GM18505 (cell line): ENCODE results near the gene GNRHR.
"Not testable (repeated sequence)": the region's sequence is repeated elsewhere in the genome, so short reads cannot be mapped to it uniquely, and the experiment has no call there.

ENCODE experiments used
- ATAC-seq: cut with Tn5 transposase; IDR thresholded peaks from one replicate; pipeline ENCODE4 v1.9.1; 2021; ENCODE audit not compliant: unreplicated experiment
- POLR2A ChIP-seq: IDR thresholded peaks from 4 replicates; pipeline ENCODE4 v1.6.1; 2011; ENCODE audit warnings: borderline replicate concordance; ENCODE audit not compliant: insufficient read depth, insufficient read length; ENCODE audit errors: extremely low read depth

GNRHR gene

GRCh38 chr4:67754288-67754687 is at the start of gene GNRHR:
TSS of gene GNRHR (minus strand) at chr4:67754388. CDS start at chr4:67754335, 53 bp downstream.
- no peak for TF ChIP-seq POLR2A
- ATAC-seq = no peak

GRCh38 chr4:67796810-67797209 is 42.6 kb upstream of the GNRHR start:
- ATAC-seq = no peak
- TF ChIP-seq POLR2A = no peak

- TF ChIP-seq POLR2A = no peak
- no peak for ATAC-seq
Observed at GRCh38 chr4:67790721-67791120, 36.5 kb upstream of the GNRHR start.

GRCh38 chr4:67787311-67787710 is 33.1 kb upstream of the GNRHR start:
- no peak for ATAC-seq
- no peak for TF ChIP-seq POLR2A

GRCh38 chr4:67785528-67785927 is 31.3 kb upstream of the GNRHR start:
- TF ChIP-seq POLR2A = no peak

GRCh38 chr4:67779631-67780030 is 25.4 kb upstream of the GNRHR start:
- TF ChIP-seq POLR2A = no peak
- no peak for ATAC-seq

More at GRCh38 chr4:67785528-67785927, 31.3 kb upstream of the GNRHR start:
- ATAC-seq = no peak

GRCh38 chr4:67776746-67777145 is 22.6 kb upstream of the GNRHR start:
- no peak for ATAC-seq
- TF ChIP-seq POLR2A = no peak

- TF ChIP-seq POLR2A = no peak
- no peak for ATAC-seq
Observed at GRCh38 chr4:67770422-67770821, 16.2 kb upstream of the GNRHR start.

GRCh38 chr4:67765928-67766327 is 11.7 kb upstream of the GNRHR start:
- TF ChIP-seq POLR2A = no peak
- ATAC-seq = no peak

- ATAC-seq = no peak
- TF ChIP-seq POLR2A = no peak
Observed at GRCh38 chr4:67765401-67765800, 11.2 kb upstream of the GNRHR start.

GRCh38 chr4:67764183-67764582 is 10.0 kb upstream of the GNRHR start:
- ATAC-seq = no peak
- TF ChIP-seq POLR2A = no peak

- peak; percentile 99 for ATAC-seq
- TF ChIP-seq POLR2A = no peak
Observed at GRCh38 chr4:67762086-67762485, 7.9 kb upstream of the GNRHR start.

- ATAC-seq = not testable (repeated sequence)
Observed at GRCh38 chr4:67756991-67757390, 2.8 kb upstream of the GNRHR start.

- TF ChIP-seq POLR2A = no peak
- ATAC-seq = no peak
Observed at GRCh38 chr4:67755974-67756373, 1.8 kb upstream of the GNRHR start.

GRCh38 chr4:67751260-67751659 is 2.9 kb downstream of the GNRHR start:
- no peak for ATAC-seq
- TF ChIP-seq POLR2A = no peak

GRCh38 chr4:67750691-67751090 is 3.5 kb downstream of the GNRHR start:
- no peak for ATAC-seq

GRCh38 chr4:67749286-67749685 is 4.9 kb downstream of the GNRHR start:
- no peak for ATAC-seq
- no peak for TF ChIP-seq POLR2A

More at GRCh38 chr4:67750691-67751090, 3.5 kb downstream of the GNRHR start:
- no peak for TF ChIP-seq POLR2A
